GM21423 (cell line): Measurements from ENCODE around the gene SLC39A11.
"Not testable (repeated sequence)": the region's sequence is repeated elsewhere in the genome, so short reads cannot be mapped to it uniquely, and the experiment has no call there.

Experiments used
- ATAC-seq: cut with Tn5 transposase; IDR thresholded peaks from one replicate; pipeline ENCODE4 v1.9.1; 2021; ENCODE audit warnings: mild to moderate bottlenecking, moderate library complexity; ENCODE audit not compliant: unreplicated experiment

The SLC39A11 gene

GRCh38 chr17:73111386-73111785, 18.9 kb upstream of the SLC39A11 start:
- ATAC-seq = no peak

GRCh38 chr17:73107191-73107590, 14.7 kb upstream of the SLC39A11 start:
- ATAC-seq = no peak

GRCh38 chr17:73105431-73105830, 12.9 kb upstream of the SLC39A11 start:
- no peak for ATAC-seq

GRCh38 chr17:73104450-73104849, 12.0 kb upstream of the SLC39A11 start:
- no peak for ATAC-seq

- no peak for ATAC-seq
These were observed 11.3 kb upstream of the SLC39A11 start for GRCh38 chr17:73103641-73104335.

GRCh38 chr17:73101031-73101430, 8.5 kb upstream of the SLC39A11 start:
- no peak for ATAC-seq

- no peak for ATAC-seq
These were observed 7.9 kb upstream of the SLC39A11 start for GRCh38 chr17:73100363-73100762.

- no peak for ATAC-seq
These were observed 7.0 kb upstream of the SLC39A11 start for GRCh38 chr17:73099511-73099910.

- ATAC-seq = no peak
These were observed 6.4 kb upstream of the SLC39A11 start for GRCh38 chr17:73098919-73099318.

- not testable (repeated sequence) for ATAC-seq
These were observed 5.7 kb upstream of the SLC39A11 start for GRCh38 chr17:73097973-73098765.

GRCh38 chr17:73096866-73097265, 4.4 kb upstream of the SLC39A11 start:
- ATAC-seq = no peak

GRCh38 chr17:73096211-73096610, 3.7 kb upstream of the SLC39A11 start:
- ATAC-seq = no peak

GRCh38 chr17:73093286-73093685, 798 bp upstream of the SLC39A11 start:
- no peak for ATAC-seq

- ATAC-seq = no peak
These were observed 542 bp downstream of the SLC39A11 start for GRCh38 chr17:73091770-73092522.

- ATAC-seq = no peak
These were observed 1.1 kb downstream of the SLC39A11 start for GRCh38 chr17:73091410-73091769.

GRCh38 chr17:73090396-73091202, 1.9 kb downstream of the SLC39A11 start:
- ATAC-seq = no peak

- no peak for ATAC-seq
These were observed 2.9 kb downstream of the SLC39A11 start for GRCh38 chr17:73089322-73090317.

GRCh38 chr17:73088561-73088960, 3.9 kb downstream of the SLC39A11 start:
- ATAC-seq = no peak

- no peak for ATAC-seq
These were observed 9.1 kb downstream of the SLC39A11 start for GRCh38 chr17:73083432-73083831.

- no peak for ATAC-seq
These were observed 17.9 kb downstream of the SLC39A11 start for GRCh38 chr17:73074566-73074965.
